H1 (cell line): ENCODE measurements around the gene BDKRB1. TPM values are rescaled to one million over a fixed set of nuclear protein-coding genes. Genes with fewer than 3 reads are reported as not detected.

Source experiments
- CTCF ChIA-PET: fragments of 300-600 bp; sonication (Branson Sonifier 250); formaldehyde crosslinking; loops from one replicate; lab custom pipeline; 2021; ENCODE audit not compliant: partially characterized antibody; lab: Charles Lee
- POLR2A ChIA-PET: fragments of 300-600 bp; sonication (Branson Sonifier 250); formaldehyde crosslinking; loops from one replicate; lab custom pipeline; 2021; ENCODE audit warnings: inconsistent platforms; ENCODE audit not compliant: partially characterized antibody; lab: Charles Lee
- DNase-seq, 2 experiments: peaks; one replicate each; pipeline versions ENCODE4 v3.0.0 to v3.0.0-alpha.2; 2010 to 2022; ENCODE audit warnings: low spot score in 2 of 2, low read depth in 1 of 2, mixed read lengths in 1 of 2
- FAIRE-seq: peaks from 2 replicates; lab custom pipeline; 2011; peaks lifted over from hg19 to GRCh38; lab: Jason Lieb, UNC
- H2AFZ ChIP-seq: 2 replicates; pipeline ENCODE4 v1.8.1; 2012; ENCODE audit warnings: low read length, inconsistent platforms
- H2AK5ac ChIP-seq: 2 replicates; pipeline ENCODE4 v1.6.1; 2013; ENCODE audit warnings: low read depth, low read length
- H2BK120ac ChIP-seq: replicated peaks from 2 replicates; pipeline ENCODE3; 2013; ENCODE audit warnings: low read depth, low read length, inconsistent platforms
- H2BK12ac ChIP-seq: 2 replicates; pipeline ENCODE4 v1.6.1; 2013; ENCODE audit warnings: low read depth, low read length
- H2BK15ac ChIP-seq: 2 replicates; pipeline ENCODE4 v1.6.1; 2013; ENCODE audit warnings: low read length
- H2BK20ac ChIP-seq: 2 replicates; pipeline ENCODE4 v1.6.1; 2013; ENCODE audit warnings: low read length
- H2BK5ac ChIP-seq: 2 replicates; pipeline ENCODE4 v1.6.1; 2013; ENCODE audit warnings: low read depth, low read length
- H3K14ac ChIP-seq: 2 replicates; pipeline ENCODE4 v1.6.1; 2013; ENCODE audit warnings: inconsistent platforms; ENCODE audit not compliant: insufficient read length
- H3K18ac ChIP-seq: 2 replicates; pipeline ENCODE4 v1.6.1; 2013; ENCODE audit warnings: low read length; ENCODE audit errors: extremely low read depth
- H3K23ac ChIP-seq: 2 replicates; pipeline ENCODE4 v1.6.1; 2013; ENCODE audit warnings: inconsistent platforms; ENCODE audit not compliant: insufficient read length
- H3K23me2 ChIP-seq: 2 replicates; pipeline ENCODE4 v1.6.1; 2013; ENCODE audit warnings: low read depth, low read length
- H3K27ac ChIP-seq: 2 replicates; pipeline ENCODE4 v1.6.1; 2011; ENCODE audit warnings: low read depth, low read length, inconsistent platforms
- H3K27me3 ChIP-seq, 4 experiments: replicated peaks in 1 of 4; 1 replicate in 1 of 4; 2 replicates in 3 of 4; pipeline versions ENCODE4 v1.6.1 to v1.8.1; 2011 to 2013; ENCODE audit warnings: low read length in 3 of 4, mild to moderate bottlenecking in 3 of 4, inconsistent platforms in 2 of 4, mixed read lengths in 2 of 4, moderate library complexity in 1 of 4; ENCODE audit not compliant: control insufficient read depth in 3 of 4, insufficient read depth in 3 of 4; ENCODE audit errors: extremely low read depth in 1 of 4
- H3K36me3 ChIP-seq, 4 experiments: 2 replicates each; pipeline versions ENCODE4 v1.6.1 to v1.8.1; 2011 to 2013; ENCODE audit warnings: mild to moderate bottlenecking in 4 of 4, low read length in 3 of 4, moderate library complexity in 2 of 4, control low read depth in 1 of 4, inconsistent platforms in 1 of 4; ENCODE audit not compliant: insufficient read depth in 4 of 4, control insufficient read depth in 2 of 4
- H3K4ac ChIP-seq: replicated peaks from 2 replicates; pipeline ENCODE3; 2013; ENCODE audit warnings: low read length, low read depth, mixed read lengths, inconsistent platforms; ENCODE audit not compliant: insufficient read length
- H3K4me1 ChIP-seq, 4 experiments: replicated peaks in 1 of 4; 1 replicate in 1 of 4; 2 replicates in 3 of 4; pipeline versions ENCODE4 v1.6.1 to v1.8.1; 2011 to 2013; ENCODE audit warnings: low read length in 3 of 4, inconsistent platforms in 2 of 4, mixed read lengths in 1 of 4; ENCODE audit not compliant: insufficient read depth in 4 of 4, control insufficient read depth in 3 of 4
- H3K4me2 ChIP-seq, 2 experiments: 2 replicates each; pipeline versions ENCODE4 v1.6.1 to v1.8.1; 2011 to 2013; ENCODE audit warnings: low read depth in 2 of 2, low read length in 2 of 2, control low read depth in 1 of 2, inconsistent platforms in 1 of 2, mild to moderate bottlenecking in 1 of 2; ENCODE audit not compliant: insufficient read depth in 1 of 2
- H3K4me3 ChIP-seq, 4 experiments: fragments of 200-600, 300-600 bp in 1 of 4; sonication (generic), shearing (Covaris generic), sonication (Bioruptor Twin) in 1 of 4; 2 replicates each; pipeline versions ENCODE4 v1.5.1 to v1.8.1; 2011 to 2016; ENCODE audit warnings: low read length in 4 of 4, low read depth in 3 of 4, control low read depth in 2 of 4, inconsistent platforms in 2 of 4, mild to moderate bottlenecking in 2 of 4, mixed read lengths in 1 of 4, moderate library complexity in 1 of 4; ENCODE audit not compliant: insufficient read depth in 2 of 4; ENCODE audit errors: extremely low read depth in 1 of 4
- H3K56ac ChIP-seq: replicated peaks from 2 replicates; pipeline ENCODE3; 2013; ENCODE audit warnings: low read depth, mild to moderate bottlenecking, mixed read lengths, low read length, inconsistent platforms; ENCODE audit not compliant: insufficient read length
- H3K79me1 ChIP-seq: 2 replicates; pipeline ENCODE4 v1.6.1; 2013; ENCODE audit warnings: low read depth, low read length, control low read depth
- H3K79me2 ChIP-seq, 2 experiments: 2 replicates each; pipeline versions ENCODE4 v1.6.1 to v1.8.1; 2012 to 2013; ENCODE audit warnings: low read length in 2 of 2, mild to moderate bottlenecking in 2 of 2, inconsistent platforms in 1 of 2; ENCODE audit not compliant: insufficient read depth in 2 of 2, control insufficient read depth in 1 of 2
- H3K9ac ChIP-seq, 4 experiments: replicated peaks in 1 of 4; 1 replicate in 1 of 4; 2 replicates in 3 of 4; pipeline versions ENCODE4 v1.6.1 to v1.8.1; 2011 to 2013; ENCODE audit warnings: low read depth in 3 of 4, low read length in 3 of 4, control low read depth in 2 of 4, mild to moderate bottlenecking in 2 of 4, moderate library complexity in 2 of 4, inconsistent platforms in 1 of 4; ENCODE audit errors: extremely low read depth in 1 of 4
- H3K9me3 ChIP-seq, 2 experiments: 2 replicates each; pipeline versions ENCODE4 v1.6.1 to v1.8.1; 2012 to 2013; ENCODE audit warnings: mild to moderate bottlenecking in 2 of 2, moderate library complexity in 2 of 2, control low read depth in 1 of 2, inconsistent platforms in 1 of 2, low read depth in 1 of 2, low read length in 1 of 2, mixed read lengths in 1 of 2; ENCODE audit not compliant: insufficient read depth in 2 of 2
- H4K20me1 ChIP-seq, 2 experiments: replicated peaks in 1 of 2; 2 replicates each; pipeline versions ENCODE3 to v1.8.1; 2011 to 2013; ENCODE audit warnings: inconsistent platforms in 2 of 2, low read length in 2 of 2, mild to moderate bottlenecking in 1 of 2; ENCODE audit not compliant: insufficient read depth in 2 of 2, control insufficient read depth in 1 of 2
- H4K5ac ChIP-seq: 2 replicates; pipeline ENCODE4 v1.6.1; 2013; ENCODE audit warnings: low read length, low read depth, mixed read lengths, inconsistent platforms; ENCODE audit not compliant: insufficient read length
- H4K8ac ChIP-seq: 2 replicates; pipeline ENCODE4 v1.8.0; 2013; ENCODE audit warnings: mild to moderate bottlenecking, moderate library complexity, low read length, inconsistent platforms; ENCODE audit not compliant: insufficient read depth; ENCODE audit errors: extremely low read depth
- H4K91ac ChIP-seq: replicated peaks from 2 replicates; pipeline ENCODE3; 2013; ENCODE audit warnings: low read length, mixed read lengths, inconsistent platforms; ENCODE audit not compliant: insufficient read length
- whole genome bisulfite sequencing, 2 experiments: shearing (Covaris generic) in 1 of 2; methylation state at CpG; one replicate each; pipeline versions ENCODE4 v1.1.6 to v1.1.7; 2013 to 2015; ENCODE audit warnings: low lambda C conversion rate in 2 of 2, mixed read lengths in 2 of 2, inconsistent platforms in 1 of 2, low coverage in 1 of 2, missing lambda C conversion rate in 1 of 2; ENCODE audit not compliant: insufficient replicate concordance in 2 of 2, insufficient coverage in 1 of 2, insufficient read length in 1 of 2; ENCODE audit errors: extremely low coverage in 1 of 2, missing lambda C conversion rate in 1 of 2; 5-methylcytosine and 5-hydroxymethylcytosine counted together
- polyA plus RNA-seq, 7 experiments: library from polyadenylated mRNA; depleted of rRNA in 3 of 7; stranded (reverse) in 5 of 7; unstranded in 2 of 7; fragments of >200 nt in 5 of 7; fragments of 200-250 nt in 2 of 7; gene quantifications; 1 replicate in 5 of 7; 2 replicates in 1 of 7; 4 replicates in 1 of 7; pipeline versions ENCODE4 v1.2.1 to v1.2.3, GENCODE V29; 2011 to 2013; ENCODE audit warnings: missing spikeins in 2 of 7, mixed read lengths in 2 of 7
- total RNA-seq: library from RNA; stranded (reverse); fragmentation: NEBNext Ultra II Directional; extraction: Animal tissue kit (Norgen Biotek cat#: 25700); gene quantifications from 2 replicates; pipeline ENCODE4 v1.2.1, GENCODE V29; 2021

The BDKRB1 gene
- total and polyA plus RNA-seq, 2 of the 8 experiments (the other 6 are each of a cell fraction or from before 2014, with no cell fraction given) = 0.27 TPM; not detected in 1

- peaks cover 0 to 6% (median 2%) of the 10 kb centered on the region in 4 experiments; a peak in 2 of 7 replicates for H3K4me1 ChIP-seq
- H3K14ac ChIP-seq = no peak overlapping the region
- FAIRE-seq (peak; percentile 24), DNase-seq (peak in 1 of 2 experiments; percentile 92)
- H3K4ac ChIP-seq = no peak overlapping the region
- no peaks in the 10 kb centered on the region for H3K79me2 ChIP-seq
- no peak overlapping the region for H4K8ac ChIP-seq
- no peak overlapping the region for H2BK20ac ChIP-seq
- H3K9ac ChIP-seq = no peak overlapping the region
- H3K4me2 ChIP-seq = no peak overlapping the region; a peak in 1 of 4 replicates
- H3K23me2 ChIP-seq = no peaks in the 10 kb centered on the region
- H2BK15ac ChIP-seq = no peak overlapping the region
- no peak overlapping the region for H4K91ac ChIP-seq
- H3K36me3 ChIP-seq = no peaks in the 10 kb centered on the region; a peak in 2 of 8 replicates
- no peaks in the 10 kb centered on the region for H4K20me1 ChIP-seq
- no peak overlapping the region for H2AFZ ChIP-seq
- H3K27me3 ChIP-seq = no peaks in the 10 kb centered on the region
- CTCF ChIA-PET = interaction anchor here (0.6 to 12.6 kb wide), 44 partner anchors 10 to 833 kb away, joined by 3 to 268 read pairs (median 4); partner anchors contain the start of gene BDKRB1
- no peaks in the 10 kb centered on the region for H3K79me1 ChIP-seq
- no peak overlapping the region for H3K4me3 ChIP-seq
- H4K5ac ChIP-seq = no peak overlapping the region
- H2BK120ac ChIP-seq = no peak overlapping the region
- no peak overlapping the region for H2BK12ac ChIP-seq
- POLR2A ChIA-PET = no interaction called here
- no peak overlapping the region for H3K18ac ChIP-seq
- H3K23ac ChIP-seq = no peak overlapping the region
- no peak overlapping the region for H2AK5ac ChIP-seq
- H3K56ac ChIP-seq = no peak overlapping the region
- H3K27ac ChIP-seq = no peak overlapping the region
- peaks cover 4 to 10% of the 10 kb centered on the region in 2 experiments; a peak in 3 of 4 replicates for H3K9me3 ChIP-seq
- 33% methylated on average over 17 of the region's 17 CpGs; no CpG with 5 or more reads in 1 of the 2 experiments for WGBS, 2 experiments
- no peak overlapping the region for H2BK5ac ChIP-seq
Measured at GRCh38 chr14:96275177-96276112, 19.4 kb downstream of the BDKRB1 start.
